Measurements from ENCODE around the gene AREG.

AREG gene

GRCh38 chr4:74456849-74457395 is 12.0 kb downstream of the AREG start:
- no peak for DNase-seq (ENCODE audit: low read depth, low spot score)

- no peak for DNase-seq (ENCODE audit: low read depth, low spot score)
Observed at GRCh38 chr4:74460833-74461232, 15.9 kb downstream of the AREG start.

GRCh38 chr4:74463123-74463522 is 18.2 kb downstream of the AREG start:
- no peak for DNase-seq (ENCODE audit: low read depth, low spot score)

- no peak for DNase-seq (ENCODE audit: low read depth, low spot score)
Observed at GRCh38 chr4:74464291-74464690, 19.4 kb downstream of the AREG start.

- no peak for DNase-seq (ENCODE audit: low read depth, low spot score)
Observed at GRCh38 chr4:74466242-74466641, 21.3 kb downstream of the AREG start.

- DNase-seq (ENCODE audit: low read depth, low spot score) = no peak
Observed at GRCh38 chr4:74471264-74471663, 26.3 kb downstream of the AREG start.

GRCh38 chr4:74473155-74473811 is 28.3 kb downstream of the AREG start:
- no peak for DNase-seq (ENCODE audit: low read depth, low spot score)

- DNase-seq (ENCODE audit: low read depth, low spot score) = no peak
Observed at GRCh38 chr4:74474345-74475090, 29.6 kb downstream of the AREG start.

GRCh38 chr4:74475091-74475800 is 30.3 kb downstream of the AREG start:
- DNase-seq (ENCODE audit: low read depth, low spot score) = no peak

- no peak for DNase-seq (ENCODE audit: low read depth, low spot score)
Observed at GRCh38 chr4:74475946-74476345, 31.0 kb downstream of the AREG start.

GRCh38 chr4:74479009-74479408 is 34.1 kb downstream of the AREG start:
- DNase-seq (ENCODE audit: low read depth, low spot score) = no peak

GRCh38 chr4:74480267-74480666 is 35.3 kb downstream of the AREG start:
- no peak for DNase-seq (ENCODE audit: low read depth, low spot score)

GRCh38 chr4:74481891-74482609 is 37.1 kb downstream of the AREG start:
- DNase-seq (ENCODE audit: low read depth, low spot score) = no peak

- no peak for DNase-seq (ENCODE audit: low read depth, low spot score)
Observed at GRCh38 chr4:74483226-74483911, 38.4 kb downstream of the AREG start.

- no peak for DNase-seq (ENCODE audit: low read depth, low spot score)
Observed at GRCh38 chr4:74486905-74487304, 42.0 kb downstream of the AREG start.

GRCh38 chr4:74487771-74488170 is 42.8 kb downstream of the AREG start:
- no peak for DNase-seq (ENCODE audit: low read depth, low spot score)

GRCh38 chr4:74490736-74491135 is 45.8 kb downstream of the AREG start:
- no peak for DNase-seq (ENCODE audit: low read depth, low spot score)

GRCh38 chr4:74499986-74500781 is 55.2 kb downstream of the AREG start:
- no peak for DNase-seq (ENCODE audit: low read depth, low spot score)

GRCh38 chr4:74501579-74501978 is 56.6 kb downstream of the AREG start:
- no peak for DNase-seq (ENCODE audit: low read depth, low spot score)

- DNase-seq (ENCODE audit: low read depth, low spot score) = no peak
Observed at GRCh38 chr4:74503580-74503979, 58.6 kb downstream of the AREG start.

Data from activated naive CD8-positive, alpha-beta T cell treated with anti-CD3 and anti-CD28 coated beads, Interleukin-2, amount 50 U/mL, for 16 hours (primary cell).